Stomach (tissue), 9 donors: Measurements from ENCODE around the gene TRMO. TPM values are rescaled to one million over a fixed set of nuclear protein-coding genes. Genes with fewer than 3 reads are reported as not detected.

Experiments used
- DNase-seq, 2 donors: peaks; one replicate each; pipeline versions ENCODE4 v3.0.0 to v3.0.0-alpha.2; 2013 to 2019
- H3K27ac ChIP-seq, 5 donors: fragments of 200-600 bp in 4 of 5; sonication (generic) in 4 of 5; one replicate each; pipeline ENCODE4 v1.5.1; 2013 to 2019; ENCODE audit warnings: mild to moderate bottlenecking in 1 of 5, moderate library complexity in 1 of 5
- H3K27me3 ChIP-seq, 3 donors: fragments of 200-600 bp; sonication (generic); one replicate each; pipeline ENCODE4 v1.5.1; 2017 to 2019; ENCODE audit warnings: mixed run types in 1 of 3
- H3K36me3 ChIP-seq, 4 donors: fragments of 200-600 bp; sonication (generic); 1 replicate in 3 of 4; 2 replicates in 1 of 4; pipeline ENCODE4 v1.5.1; 2016 to 2019
- H3K4me1 ChIP-seq, 4 donors: fragments of 200-600 bp; sonication (generic); one replicate each; pipeline ENCODE4 v1.5.1; 2016 to 2019
- H3K4me3 ChIP-seq, 4 donors: fragments of 200-600 bp; sonication (generic) in 3 of 4; one replicate each; pipeline ENCODE4 v1.5.1; 2016 to 2019; ENCODE audit warnings: mild to moderate bottlenecking in 1 of 4
- H3K9me3 ChIP-seq, 4 donors: fragments of 200-600 bp; sonication (generic); one replicate each; pipeline ENCODE4 v1.5.1; 2016 to 2019
- EP300 ChIP-seq: sonication (generic); formaldehyde crosslinking; IDR thresholded peaks from one replicate; pipeline ENCODE4 v1.6.1; 2017; ENCODE audit warnings: antibody characterized with exemption
- POLR2A ChIP-seq, 4 donors: fragments of 450-650 bp; IDR thresholded peaks; one replicate each; pipeline ENCODE4 v1.6.1; 2016; ENCODE audit warnings: antibody characterized with exemption in 4 of 4, control low read depth in 2 of 4, mild to moderate bottlenecking in 1 of 4, moderate library complexity in 1 of 4
- POLR2AphosphoS5 ChIP-seq, 3 donors: sonication (generic); formaldehyde crosslinking; IDR thresholded peaks; one replicate each; pipeline ENCODE4 v1.6.1; 2016; ENCODE audit warnings: antibody characterized with exemption in 3 of 3
- WGBS, 5 donors: extraction: QIAGEN DNeasy Blood & Tissue Kit in 3 of 5; methylation state at CpG; one replicate each; pipeline versions ENCODE4 v1.1.5 to v1.1.7; 2013 to 2018; 5-methylcytosine and 5-hydroxymethylcytosine counted together
- intact Hi-C: fragments of 100-400 bp; cut with DNase I; formaldehyde crosslinking; loops from one replicate; pipeline ENCODE4 v1.15.1; 2023; ENCODE audit warnings: low total_unique reads
- polyA plus RNA-seq, 3 donors: library from polyadenylated mRNA; stranded (reverse); fragments of 200-250 nt; gene quantifications; one replicate each; pipeline ENCODE4 v1.2.3, GENCODE V29; 2013
- total RNA-seq, 5 donors: library from RNA; depleted of rRNA; stranded (reverse); fragments of >200 nt; gene quantifications; one replicate each; pipeline versions ENCODE4 v1.1.0 to v1.2.3, GENCODE V29; 2014 to 2016
- TF ChIP-seq, protein P1 (sequence below), 7 experiments: fragments of 450-650 bp in 4 of 7; fragments of 200-600 bp in 3 of 7; sonication (generic) in 3 of 7; IDR thresholded peaks; one replicate each; pipeline ENCODE4 v1.5.1; 2016 to 2019; ENCODE audit warnings: antibody characterized with exemption in 7 of 7, control low read depth in 2 of 7, mild to moderate bottlenecking in 1 of 7
- donor health status: healthy with polysubstance abuse.
- donor health status: Bipolar disorder and iron deficiency.
- donor health status: healthy.

Gene TRMO
- total and polyA plus RNA-seq, 8 donors = 2.9 to 98.2 (median 10.4) TPM

DNA sequence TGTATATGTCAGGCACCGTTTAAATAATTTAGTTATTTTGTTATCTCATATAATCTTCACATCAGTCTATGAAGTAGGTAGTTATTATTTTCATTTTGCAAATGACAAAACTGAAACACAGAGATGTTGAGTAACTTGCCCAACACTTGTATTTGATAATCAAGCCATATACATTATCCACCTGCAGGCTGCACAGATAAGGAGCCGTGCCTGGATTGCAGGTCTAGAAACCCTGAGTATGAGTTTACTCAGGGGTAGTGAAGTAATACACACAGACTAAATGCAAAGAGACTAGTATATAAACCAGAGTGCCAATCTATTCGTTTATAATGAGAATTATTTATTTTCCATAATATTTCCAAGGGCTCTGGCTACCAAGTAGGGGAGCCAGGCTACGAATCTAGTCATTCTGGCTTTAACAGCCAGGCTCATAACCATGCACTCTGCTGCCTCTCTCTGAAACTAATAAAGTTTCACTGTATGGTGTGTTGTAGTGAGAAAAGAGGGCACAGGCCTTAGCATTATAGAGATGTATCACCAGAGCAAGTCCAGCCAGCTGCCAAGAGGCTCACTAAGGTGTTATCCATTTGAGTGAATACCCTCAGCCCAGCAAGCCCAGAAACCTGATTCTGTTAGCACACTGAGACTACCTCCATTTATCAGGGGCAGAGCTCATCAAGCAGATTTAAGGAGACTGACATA is 11.1 kb upstream of the TRMO start:
- 52 to 60% (median 55%) methylated on average over 4 of the region's 4 CpGs for WGBS, 5 donors
- intact Hi-C loops = no loop called here
- H3K4me3 ChIP-seq = no peak overlapping the region
- TF ChIP-seq EP300 = no peak
- no peak for TF ChIP-seq POLR2AphosphoS5 (IDR thresholded peaks at IDR 0.05)
- TF ChIP-seq, protein P1, sequence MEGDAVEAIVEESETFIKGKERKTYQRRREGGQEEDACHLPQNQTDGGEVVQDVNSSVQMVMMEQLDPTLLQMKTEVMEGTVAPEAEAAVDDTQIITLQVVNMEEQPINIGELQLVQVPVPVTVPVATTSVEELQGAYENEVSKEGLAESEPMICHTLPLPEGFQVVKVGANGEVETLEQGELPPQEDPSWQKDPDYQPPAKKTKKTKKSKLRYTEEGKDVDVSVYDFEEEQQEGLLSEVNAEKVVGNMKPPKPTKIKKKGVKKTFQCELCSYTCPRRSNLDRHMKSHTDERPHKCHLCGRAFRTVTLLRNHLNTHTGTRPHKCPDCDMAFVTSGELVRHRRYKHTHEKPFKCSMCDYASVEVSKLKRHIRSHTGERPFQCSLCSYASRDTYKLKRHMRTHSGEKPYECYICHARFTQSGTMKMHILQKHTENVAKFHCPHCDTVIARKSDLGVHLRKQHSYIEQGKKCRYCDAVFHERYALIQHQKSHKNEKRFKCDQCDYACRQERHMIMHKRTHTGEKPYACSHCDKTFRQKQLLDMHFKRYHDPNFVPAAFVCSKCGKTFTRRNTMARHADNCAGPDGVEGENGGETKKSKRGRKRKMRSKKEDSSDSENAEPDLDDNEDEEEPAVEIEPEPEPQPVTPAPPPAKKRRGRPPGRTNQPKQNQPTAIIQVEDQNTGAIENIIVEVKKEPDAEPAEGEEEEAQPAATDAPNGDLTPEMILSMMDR (IDR thresholded peaks at IDR 0.05) = no peak
- TF ChIP-seq POLR2A (IDR thresholded peaks at IDR 0.05) = no peak
- no peaks in the 10 kb centered on the region for H3K9me3 ChIP-seq
- no peaks in the 10 kb centered on the region for H3K4me1 ChIP-seq
- H3K27me3 ChIP-seq = peaks cover 0 to 41% (median 3%) of the 10 kb centered on the region in 3 donors
- H3K36me3 ChIP-seq = no peaks in the 10 kb centered on the region
- no peak overlapping the region for H3K27ac ChIP-seq
- no peak for DNase-seq

DNA sequence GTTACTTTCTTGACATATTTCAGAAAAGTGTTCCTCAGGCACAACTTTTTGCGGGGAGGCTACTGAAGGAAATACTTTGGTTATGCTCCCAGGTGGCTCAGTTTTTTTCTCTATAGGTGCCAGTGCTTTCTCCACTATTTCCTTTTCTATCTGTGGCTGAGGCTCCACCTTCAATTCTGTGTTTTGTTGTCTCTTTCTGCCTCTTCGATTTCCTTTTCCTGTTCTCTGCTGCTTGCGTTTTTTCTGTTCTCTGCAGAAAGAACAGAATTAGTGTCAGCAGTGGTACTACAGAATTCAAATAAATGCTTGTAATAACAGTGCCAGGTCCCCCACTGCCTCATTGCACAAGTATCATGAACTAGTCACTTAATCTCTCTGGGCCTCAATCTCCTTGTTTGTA is 8.7 kb upstream of the TRMO start:
- TF ChIP-seq POLR2A (IDR thresholded peaks at IDR 0.05) (no peak), EP300 (no peak), POLR2AphosphoS5 (IDR thresholded peaks at IDR 0.05) (no peak)
- TF ChIP-seq, protein P1 (IDR thresholded peaks at IDR 0.05) = no peak
- Histone ChIP-seq H3K27me3 (peaks cover 0 to 57% (median 3%) of the 10 kb centered on the region in 3 donors), H3K4me3 (no peak overlapping the region), H3K27ac (no peak overlapping the region), H3K9me3 (no peaks in the 10 kb centered on the region), H3K4me1 (no peaks in the 10 kb centered on the region), H3K36me3 (no peaks in the 10 kb centered on the region)
- 37 to 55% (median 47%) methylated on average over 3 of the region's 3 CpGs for WGBS, 5 donors
- DNase-seq = no peak
- intact Hi-C loops = no loop called here

DNA sequence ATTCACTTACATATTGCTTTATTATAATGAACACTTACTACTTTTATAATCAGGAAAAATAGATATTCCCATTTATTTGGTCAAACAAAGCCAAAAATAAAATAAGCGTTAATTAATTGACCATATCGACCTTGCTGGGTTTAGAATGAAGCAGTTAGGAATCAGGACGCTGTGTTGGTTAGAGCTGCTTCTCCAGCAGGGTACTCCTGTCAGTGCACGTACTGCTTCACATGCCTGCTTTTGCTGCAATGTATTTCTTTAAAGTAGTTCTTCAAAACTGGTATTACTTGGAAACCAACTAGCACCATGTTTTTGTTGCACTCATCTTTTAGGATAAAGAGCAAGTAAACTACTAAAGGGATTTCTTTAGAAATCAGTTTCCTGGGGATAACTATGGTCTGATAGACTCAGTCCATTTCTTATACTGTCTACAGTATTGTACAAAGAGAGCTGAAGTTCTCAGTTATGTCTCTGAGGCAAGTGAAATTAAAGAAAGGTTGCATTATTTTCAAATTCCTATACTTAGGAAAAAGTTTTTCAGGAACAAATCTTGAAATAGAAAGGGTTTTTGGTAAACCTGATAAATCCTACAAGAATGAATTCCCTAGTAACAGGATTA is 6.8 kb upstream of the TRMO start:
- Histone ChIP-seq H3K27ac (no peak overlapping the region), H3K4me3 (no peak overlapping the region), H3K4me1 (peaks cover 0 to 2% (median under 1%) of the 10 kb centered on the region in 4 donors), H3K36me3 (no peaks in the 10 kb centered on the region), H3K27me3 (peaks cover 0 to 42% (median 0%) of the 10 kb centered on the region in 3 donors), H3K9me3 (no peaks in the 10 kb centered on the region)
- 57 to 65% (median 62%) methylated on average over 4 of the region's 4 CpGs for WGBS, 5 donors
- no peak for TF ChIP-seq POLR2A (IDR thresholded peaks at IDR 0.05)
- TF ChIP-seq, protein P1 (IDR thresholded peaks at IDR 0.05) = no peak
- TF ChIP-seq EP300 = no peak
- no peak for TF ChIP-seq POLR2AphosphoS5 (IDR thresholded peaks at IDR 0.05)
- DNase-seq = no peak
- intact Hi-C loops = loop anchor here (5.0 kb wide), 2 partner anchors 48 to 108 kb away; no protein-coding TSS in a partner anchor

DNA sequence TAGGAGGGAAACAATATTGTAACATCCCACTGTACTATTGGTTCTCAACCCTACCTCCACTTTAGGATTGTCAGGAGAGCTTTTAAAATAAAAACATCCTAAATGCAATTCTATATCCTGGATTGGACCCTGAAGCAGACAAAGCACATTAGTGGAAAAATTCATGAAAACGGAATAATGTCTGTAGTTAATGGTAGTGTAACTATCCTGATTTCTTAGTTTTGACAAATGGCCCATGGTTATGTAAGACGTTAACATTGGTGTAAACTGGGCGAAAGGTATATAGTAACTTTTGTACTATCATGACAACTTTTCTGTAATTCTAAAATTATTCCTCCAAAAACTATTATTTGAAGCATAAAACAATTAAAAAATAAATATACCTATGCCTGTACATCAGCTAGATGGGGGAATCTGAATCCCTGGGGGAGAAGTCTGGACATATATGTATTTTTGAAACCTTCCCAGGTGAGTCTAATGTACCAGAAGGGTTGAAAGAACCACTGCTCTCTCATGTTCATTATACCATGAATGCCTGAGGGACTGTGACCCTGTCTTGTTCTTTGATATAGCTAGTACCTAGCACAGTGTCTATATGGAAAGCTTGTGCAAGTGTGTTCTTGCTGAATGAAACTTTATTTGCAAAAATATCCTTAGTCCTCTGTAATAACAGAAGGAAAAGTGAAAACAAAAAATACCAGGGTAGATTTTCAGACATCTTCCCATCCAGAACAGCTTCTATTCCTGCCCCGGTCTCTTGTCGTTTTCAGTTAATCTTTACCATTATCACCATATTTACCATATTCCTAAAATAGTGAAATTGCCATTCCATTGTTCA is 3.4 kb upstream of the TRMO start:
- Histone ChIP-seq H3K4me1 (peaks cover 6 to 27% (median 25%) of the 10 kb centered on the region in 4 donors), H3K27me3 (peaks cover 0 to 21% (median 0%) of the 10 kb centered on the region in 3 donors), H3K4me3 (no peak overlapping the region), H3K36me3 (no peaks in the 10 kb centered on the region), H3K27ac (no peak overlapping the region), H3K9me3 (no peaks in the 10 kb centered on the region)
- intact Hi-C loops = loop anchor here (5.0 kb wide), 2 partner anchors 52 to 112 kb away; no protein-coding TSS in a partner anchor
- no peak for DNase-seq
- 72 to 76% (median 72%) methylated on average over 5 of the region's 5 CpGs for WGBS, 5 donors
- TF ChIP-seq EP300 (no peak), POLR2A (IDR thresholded peaks at IDR 0.05) (no peak), POLR2AphosphoS5 (IDR thresholded peaks at IDR 0.05) (no peak)
- TF ChIP-seq, protein P1 (IDR thresholded peaks at IDR 0.05) = no peak
